GM04503 (cell line): Measurements from ENCODE around the gene NMB.

ENCODE experiments used
- DNase-seq: peaks from one replicate; pipeline ENCODE4 v3.0.0-alpha.2; 2012; ENCODE audit warnings: low read depth

The NMB gene

DNA sequence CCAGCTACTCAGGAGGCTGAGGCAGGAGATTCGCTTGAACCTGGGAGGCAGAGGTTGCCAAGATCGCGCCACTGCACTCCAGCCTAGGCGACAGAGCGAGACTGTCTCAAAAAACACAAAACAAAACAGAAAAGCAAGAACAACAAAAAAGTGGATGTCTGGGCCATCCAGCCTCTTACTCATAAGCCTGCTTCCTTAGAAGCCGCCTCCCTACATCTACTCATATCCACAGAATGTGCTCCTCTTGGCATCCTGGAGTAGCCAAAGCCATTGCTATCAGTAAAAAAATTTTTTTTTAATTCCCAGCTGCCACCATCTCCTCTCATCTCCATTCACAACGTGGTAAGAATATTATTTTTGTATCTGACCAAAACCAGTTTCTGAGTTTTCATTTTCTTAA lies 46.4 kb downstream of the NMB start:
- DNase-seq: no peak

DNA sequence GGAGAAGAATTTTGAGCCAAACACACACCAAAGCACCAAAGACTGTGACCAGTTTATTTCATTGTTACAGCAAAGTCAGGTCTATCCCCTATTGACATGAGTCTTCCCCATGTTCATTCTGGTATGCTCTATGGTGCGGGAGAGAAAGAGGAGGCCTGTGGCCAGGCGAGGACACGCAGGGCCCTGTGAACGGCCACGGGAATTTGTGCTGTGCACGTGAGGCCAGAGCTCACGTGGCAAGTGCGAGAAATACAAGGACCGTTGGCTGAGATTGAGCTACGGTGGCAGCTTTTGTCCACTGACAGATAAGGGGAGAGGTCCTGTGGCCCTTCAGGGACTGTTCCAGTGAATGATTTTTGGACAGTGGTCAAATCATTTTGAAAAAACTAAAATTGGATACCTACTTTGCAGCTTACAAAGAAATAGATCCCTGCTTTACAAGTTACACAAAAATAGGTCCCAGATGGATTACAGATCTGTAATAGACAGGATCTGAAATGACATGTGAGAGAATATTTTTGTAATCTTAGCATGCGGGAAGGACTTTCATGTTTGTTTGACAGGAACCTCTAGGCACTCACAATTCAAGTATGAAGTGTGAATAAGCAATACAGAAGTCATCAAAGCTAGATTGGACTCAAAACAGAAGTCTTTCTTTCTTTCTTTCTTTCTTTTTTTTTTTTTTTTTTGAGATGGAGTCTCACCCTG lies 48.0 kb downstream of the NMB start:
- DNase-seq: no peak

GRCh38 chr15:84608707-84609284 lies 49.2 kb downstream of the NMB start:
- DNase-seq: no peak

GRCh38 chr15:84606653-84607120 lies 51.3 kb downstream of the NMB start:
- no peak for DNase-seq

DNA sequence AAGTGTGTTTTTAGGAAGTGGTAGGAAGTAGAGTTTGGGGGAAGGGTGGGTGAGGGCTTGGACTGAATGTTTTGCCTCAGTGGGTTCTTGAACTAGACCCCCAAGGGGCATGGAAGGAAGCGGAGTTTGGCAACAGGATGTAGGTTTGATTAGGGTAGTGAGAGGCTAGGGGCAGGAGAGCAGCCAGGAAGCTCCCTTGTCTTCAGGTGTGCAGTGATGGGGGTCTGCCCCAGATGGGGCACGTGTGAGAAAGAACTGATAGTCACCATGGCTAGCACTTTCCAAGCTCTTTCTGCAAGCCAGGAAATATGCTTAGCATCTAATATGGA lies 52.5 kb downstream of the NMB start:
- DNase-seq: no peak
